K562 (cell line): ENCODE results near the gene SPATS2. TPM values are rescaled to one million over a fixed set of nuclear protein-coding genes. Genes with fewer than 3 reads are reported as not detected.
A peak's percentile ranks its signal among the peaks of the same experiment; 100 is the strongest.

ENCODE experiments used
- ATAC-seq: fragments of 200-7000 bp; cut with Tn5 transposase; 3 replicates; pipeline ENCODE4 v1.9.1; 2020; ENCODE audit warnings: moderate library complexity
- Bru-seq: library from RNA; stranded (reverse); fragments of 400-500 nt; gene quantifications from one replicate; lab custom pipeline; 2021; lab: Mats Ljungman, UMichigan
- BruChase-seq, 2 experiments: library from RNA; stranded (reverse); fragments of 400-500 nt; gene quantifications; one replicate each; lab custom pipeline; 2021; lab: Mats Ljungman, UMichigan
- BruUV-seq: library from RNA; stranded (reverse); fragments of 400-500 nt; replicated peaks from 2 replicates; lab custom pipeline; 2021; lab: Mats Ljungman, UMichigan
- CTCF ChIA-PET: fragments of 300-600 bp; formaldehyde crosslinking; extraction: SDS; loops from one replicate; lab custom pipeline; 2021; ENCODE audit warnings: low intra/inter-chr PET ratio; lab: Yijun Ruan, JAX
- POLR2A ChIA-PET: fragments of 300-600, 350-650 bp; sonication (Branson Sonifier 250); formaldehyde crosslinking; extraction: SDS; loops from one replicate; lab custom pipeline; 2021; ENCODE audit warnings: antibody characterized with exemption, inconsistent platforms; lab: Yijun Ruan, JAX
- DNase-seq, 4 experiments: peaks; one replicate each; pipeline versions ENCODE4 v3.0.0 to v3.0.0-alpha.2; 2011 to 2018; ENCODE audit warnings: low spot score in 3 of 4, mixed read lengths in 3 of 4; ENCODE audit errors: extremely low read depth in 1 of 4
- FAIRE-seq: peaks from 2 replicates; lab custom pipeline; 2011; peaks lifted over from hg19 to GRCh38; lab: Jason Lieb, UNC
- H2AFZ ChIP-seq: 2 replicates; pipeline ENCODE4 v1.6.0; 2011; ENCODE audit warnings: low read depth, low read length, control low read depth, inconsistent platforms
- H3K27ac ChIP-seq: fragments of 200-600 bp; 3 replicates; pipeline ENCODE4 v1.8.0; 2011; ENCODE audit warnings: low read depth, mild to moderate bottlenecking, control low read depth, inconsistent platforms, low read length, moderate library complexity, mixed read lengths; ENCODE audit errors: extremely low read depth
- H3K27me3 ChIP-seq, 2 experiments: fragments of 300-600 bp in 1 of 2; 2 replicates in 1 of 2; 3 replicates in 1 of 2; pipeline versions ENCODE4 v1.6.0 to v1.8.0; 2011; ENCODE audit warnings: inconsistent platforms in 2 of 2, low read length in 2 of 2, mild to moderate bottlenecking in 1 of 2, mixed read lengths in 1 of 2, moderate library complexity in 1 of 2; ENCODE audit not compliant: control insufficient read depth in 2 of 2, insufficient read depth in 2 of 2
- H3K36me3 ChIP-seq: fragments of 300-600 bp; 3 replicates; pipeline ENCODE4 v1.8.0; 2011; ENCODE audit warnings: mild to moderate bottlenecking, low read length, inconsistent platforms; ENCODE audit not compliant: control insufficient read depth, insufficient read depth
- H3K4me1 ChIP-seq, 2 experiments: fragments of 200-600 bp in 1 of 2; replicated peaks in 1 of 2; 2 replicates in 1 of 2; 3 replicates in 1 of 2; pipeline versions ENCODE4 v1.5.1 to v1.8.0; 2011; ENCODE audit warnings: inconsistent platforms in 2 of 2, low read length in 2 of 2, mild to moderate bottlenecking in 1 of 2, mixed read lengths in 1 of 2, moderate library complexity in 1 of 2; ENCODE audit not compliant: control insufficient read depth in 2 of 2, insufficient read depth in 2 of 2
- H3K4me2 ChIP-seq: 2 replicates; pipeline ENCODE4 v1.6.1; 2011; ENCODE audit warnings: low read length, control low read depth, inconsistent platforms, mixed read lengths; ENCODE audit not compliant: insufficient read depth
- H3K4me3 ChIP-seq: fragments of 200-600 bp; sonication (generic), shearing (Covaris generic); 2 replicates; pipeline ENCODE4 v1.5.1; 2016; ENCODE audit warnings: control low read depth, inconsistent platforms
- H3K79me2 ChIP-seq: fragments of 200-600 bp; 3 replicates; pipeline ENCODE4 v1.8.0; 2011; ENCODE audit warnings: low read length, inconsistent platforms; ENCODE audit not compliant: control insufficient read depth, insufficient read depth
- H3K9ac ChIP-seq, 2 experiments: 2 replicates each; pipeline versions ENCODE4 v1.6.0 to v1.6.1; 2011; ENCODE audit warnings: low read depth in 2 of 2, low read length in 2 of 2, control low read depth in 1 of 2, inconsistent platforms in 1 of 2, mild to moderate bottlenecking in 1 of 2, mixed read lengths in 1 of 2; ENCODE audit not compliant: insufficient read depth in 1 of 2
- H3K9me1 ChIP-seq: one replicate; pipeline ENCODE4 v1.6.0; 2011; ENCODE audit warnings: inconsistent platforms, mild to moderate bottlenecking, low read length, moderate library complexity; ENCODE audit not compliant: control insufficient read depth, insufficient read depth
- H3K9me3 ChIP-seq: replicated peaks from 2 replicates; pipeline ENCODE4 v1.5.1; 2011; ENCODE audit warnings: low read depth, low read length, inconsistent platforms; ENCODE audit not compliant: control insufficient read depth, insufficient read depth
- H4K20me1 ChIP-seq: replicated peaks from 2 replicates; pipeline ENCODE4 v1.6.1; 2011; ENCODE audit warnings: low read length, inconsistent platforms, mixed read lengths; ENCODE audit not compliant: control insufficient read depth, insufficient read depth
- GABPB2 ChIP-seq: fragments of 250-450 bp; sonication (Bioruptor Pico); conservative IDR thresholded peaks from 2 replicates; pipeline ENCODE4 v1.5.1; 2021; ENCODE audit warnings: mild to moderate bottlenecking
- MNT ChIP-seq, 2 experiments: fragments of 450-650 bp; conservative IDR thresholded peaks; 2 replicates each; pipeline ENCODE4 v1.6.1; 2017; ENCODE audit warnings: mild to moderate bottlenecking in 2 of 2, moderate library complexity in 2 of 2
- NFIC ChIP-seq: fragments of 450-650 bp; IDR thresholded peaks from 2 replicates; pipeline ENCODE4 v1.6.1; 2017; ENCODE audit warnings: mild to moderate bottlenecking, inconsistent platforms
- PBX2 ChIP-seq, 2 experiments: IDR thresholded peaks in 1 of 2; conservative IDR thresholded peaks in 1 of 2; 2 replicates each; pipeline ENCODE4 v1.6.1; 2016; ENCODE audit warnings: low read depth in 2 of 2, mild to moderate bottlenecking in 1 of 2, missing compliant biosample characterization in 1 of 2, missing genetic modification characterization in 1 of 2, moderate library complexity in 1 of 2
- STAT5B ChIP-seq: fragments of 250-450 bp; sonication (Bioruptor Pico); IDR thresholded peaks from 2 replicates; pipeline ENCODE4 v1.8.0; 2021; ENCODE audit warnings: mild to moderate bottlenecking, inconsistent platforms
- TFE3 ChIP-seq: fragments of 450-650 bp; formaldehyde crosslinking; IDR thresholded peaks from 2 replicates; pipeline ENCODE4 v1.4.0; 2020; ENCODE audit warnings: mild to moderate bottlenecking, mixed read lengths
- WGBS: fragments of 100-300 bp; shearing (Covaris generic); methylation state at CpG from one replicate; pipeline ENCODE4 v1.1.6; 2016; ENCODE audit warnings: low coverage, mixed read lengths; ENCODE audit not compliant: insufficient coverage; ENCODE audit errors: missing lambda C conversion rate; 5-methylcytosine and 5-hydroxymethylcytosine counted together
- in situ Hi-C: fragments of 300-500 bp; cut with MboI; formaldehyde crosslinking; loops from 4 replicates; pipeline ENCODE4 v1.15.0; 2018; ENCODE audit warnings: inconsistent platforms, mixed read lengths
- intact Hi-C: fragments of 100-400 bp; cut with micrococcal nuclease; formaldehyde crosslinking; loops from 2 replicates; pipeline ENCODE4 v1.14.2; 2022
- long read RNA-seq, 3 experiments: library from polyadenylated mRNA in 2 of 3; library from RNA in 1 of 3; unstranded in 2 of 3; stranded (forward) in 1 of 3; transcript quantifications; one replicate each; pipeline ENCODE4 v2.0.0, GENCODE V29; 2019 to 2022
- polyA minus RNA-seq, 3 experiments: library from RNA; depleted of rRNA, polyadenylated mRNA; stranded (reverse); fragments of >200 nt; gene quantifications; 2 replicates each; pipeline ENCODE4 v1.2.3, GENCODE V29; 2011
- polyA plus RNA-seq, 8 experiments: library from polyadenylated mRNA; depleted of rRNA in 4 of 8; stranded (reverse) in 5 of 8; unstranded in 3 of 8; fragments of >200 nt; fragmentation: Nextera tagmentation in 2 of 8; fragmentation: Illumina TruSeq in 1 of 8; extraction: Ambion mirVana in 2 of 8; extraction: Trizol in 1 of 8; gene quantifications; 2 replicates each; pipeline versions ENCODE4 v1.2.1 to v1.2.3, GENCODE V29; 2011 to 2014; ENCODE audit warnings: inconsistent platforms in 1 of 8, missing spikeins in 1 of 8
- total RNA-seq, 7 experiments: library from RNA; depleted of rRNA in 6 of 7; stranded (reverse); fragments of >200 nt in 6 of 7; fragmentation: Illumina TruSeq in 2 of 7; extraction: Trizol in 2 of 7; gene quantifications; 2 replicates each; pipeline versions ENCODE4 v1.2.1 to v1.2.3, GENCODE V29; 2011 to 2021; ENCODE audit warnings: low replicate concordance in 1 of 7

The SPATS2 gene
- total RNA-seq (2011; cell fraction: chromatin; rRNA removed; ENCODE audit: low replicate concordance): 49.5 and 94.9 TPM in 2 replicates
- total RNA-seq (2011; cell fraction: nucleolus; rRNA removed): 28.2 and 31.3 TPM in 2 replicates
- total RNA-seq (2011; cell fraction: nucleoplasm; rRNA removed): 38.9 and 51.6 TPM in 2 replicates
- total RNA-seq (2014; rRNA removed) (9.7 and 12.5 TPM in 2 replicates), total RNA-seq (2014; rRNA removed; fragmentation: Illumina TruSeq; extraction: Trizol) (18.3 and 20.3 TPM in 2 replicates), total RNA-seq (2015; rRNA removed; fragmentation: Illumina TruSeq; extraction: Trizol) (17.8 and 17.9 TPM in 2 replicates), total RNA-seq (2021) (14.6 and 16.3 TPM in 2 replicates), polyA plus RNA-seq (2011; rRNA removed) (30.0 and 48.2 TPM in 2 replicates), polyA plus RNA-seq (2014; fragmentation: Illumina TruSeq; extraction: Trizol) (22.6 and 25.3 TPM in 2 replicates), polyA plus RNA-seq (2014; fragmentation: Nextera tagmentation; extraction: Ambion mirVana) (1 to 10 TPM; 5.4 to 8.7 TPM), polyA plus RNA-seq (2014; rRNA removed) (14.9 and 17.5 TPM in 2 replicates), polyA minus RNA-seq (2011; rRNA and poly(A)+ RNA removed) (41.3 and 51.6 TPM in 2 replicates), Bru-seq, nascent RNA (percentile 66 among the genes with signal in this experiment), BruChase-seq, experiment 1, labeled RNA remaining after a 2-hour chase (percentile 72 among the genes with signal in this experiment), BruChase-seq, experiment 2, labeled RNA remaining after a 6-hour chase (percentile 72 among the genes with signal in this experiment)
- polyA plus RNA-seq (2011; cell fraction: cytosol; rRNA removed): 20.0 and 25.0 TPM in 2 replicates
- 17.1 and 18.6 TPM in 2 replicates for polyA plus RNA-seq (2011; cell fraction: nucleus; rRNA removed)
- polyA plus RNA-seq (2012): 14.7 and 16.8 TPM in 2 replicates
- 15.9 and 27.9 TPM in 2 replicates for polyA minus RNA-seq (2011; cell fraction: cytosol; rRNA and poly(A)+ RNA removed)
- polyA minus RNA-seq (2011; cell fraction: nucleus; rRNA and poly(A)+ RNA removed): 12.3 and 24.8 TPM in 2 replicates
- long read RNA-seq, experiment 1, transcript SPATS2-201 (13 exons, 3,158 nt): minor isoform, 21 of 105 reads
- long read RNA-seq, experiment 1, transcript SPATS2-222 (14 exons, 2,993 nt): major isoform, 29 of 105 reads
- long read RNA-seq, experiment 1, transcript SPATS2-213 (5 exons, 1,061 nt): minor isoform, 7 of 105 reads
- long read RNA-seq, experiment 1, partial matches to known transcripts: 23 of 105 reads
- long read RNA-seq, experiment 1, other reads (novel, unspliced or antisense): 24 of 105 reads
- long read RNA-seq, experiment 2, partial matches to known transcripts: 1 of 13 reads
- long read RNA-seq, experiment 2, other reads (novel, unspliced or antisense): 9 of 13 reads
- long read RNA-seq, experiment 3, transcript SPATS2-213 (5 exons, 1,061 nt): major isoform, 5 of 15 reads
- long read RNA-seq, experiment 3, partial matches to known transcripts: 5 of 15 reads
- long read RNA-seq, experiment 3, other reads (novel, unspliced or antisense): 3 of 15 reads

GRCh38 chr12:49367381-49368239 lies at the start of gene SPATS2:
SPATS2 (plus strand) TSS chr12:49367462; CDS start chr12:49461013, 93,551 bp downstream.
- H3K4me1 ChIP-seq: peaks cover 12 to 25% of the 10 kb centered on the region in 2 experiments; a peak in 3 of 5 replicates
- intact Hi-C loops: loop anchor here (5.0 kb wide), 1 partner anchor 55 kb away; no protein-coding TSS in a partner anchor
- DNase-seq (peak in 1 of 4 experiments; percentile 96), ATAC-seq (peak; percentile 9), FAIRE-seq (peak; percentile 23)
- no peaks in the 10 kb centered on the region for H3K9me1 ChIP-seq
- ChIA-PET POLR2A (interaction anchor here (0.6 to 3.4 kb wide), 22 partner anchors 9 to 202 kb away, joined by 3 to 17 read pairs (median 4); partner anchors contain the start of gene DNAJC22), CTCF (no interaction called here)
- H3K9ac ChIP-seq: peak within 1 kb of the TSS; percentile 93 to 96
- peaks cover 3% of the 10 kb centered on the region; the same call in 1 of the 3 replicates for H3K36me3 ChIP-seq
- in situ Hi-C loops: no loop called here
- BruUV-seq: no TSS peak
- H3K4me3 ChIP-seq: peak within 1 kb of the TSS; percentile 75
- peak within 1 kb of the TSS; percentile 96 for H3K27ac ChIP-seq
- peak within 1 kb of the TSS; percentile 99 for H3K4me2 ChIP-seq
- 1% methylated on average over 20 of the region's 52 CpGs for WGBS
- no peaks in the 10 kb centered on the region for H3K27me3 ChIP-seq
- H3K79me2 ChIP-seq: peaks cover 50% of the 10 kb centered on the region
- H3K9me3 ChIP-seq: no peaks in the 10 kb centered on the region
- peak within 1 kb of the TSS; percentile 98 for H2AFZ ChIP-seq
- no peaks in the 10 kb centered on the region for H4K20me1 ChIP-seq
- no peak for TF ChIP-seq NFIC
- TF ChIP-seq TFE3: no peak
- no peak for TF ChIP-seq STAT5B
- no peak for TF ChIP-seq MNT (conservative IDR thresholded peaks at IDR 0.05)
- TF ChIP-seq GABPB2 (CRISPR knock-in tag): no peak
- TF ChIP-seq PBX2 (CRISPR knock-in tag; IDR thresholded peaks at IDR 0.05; ENCODE audit: low read depth): no peak
- TF ChIP-seq PBX2 (tag; conservative IDR thresholded peaks at IDR 0.05; ENCODE audit: low read depth): no peak
